A549 (cell line): Measurements from ENCODE around the gene LSS. TPM values are rescaled to one million over a fixed set of nuclear protein-coding genes. Genes with fewer than 3 reads are reported as not detected.

Experiments used
- ATAC-seq, 2 experiments: fragments of 200-7000 bp in 1 of 2; fragments of >200 bp in 1 of 2; cut with Nextera tagmentation in 1 of 2; cut with Tn5 transposase in 1 of 2; 3 replicates each; pipeline versions ENCODE4 v1.8.0 to v1.9.1; 2018 to 2020; ENCODE audit warnings: mild to moderate bottlenecking in 1 of 2, moderate library complexity in 1 of 2
- CTCF ChIA-PET: fragments of 300-600 bp; sonication (Branson Sonifier 250); formaldehyde crosslinking; extraction: SDS; loops from one replicate; lab custom pipeline; 2021; ENCODE audit warnings: antibody characterized with exemption, inconsistent platforms; lab: Yijun Ruan, JAX
- POLR2A ChIA-PET: fragments of 350-600 bp; formaldehyde crosslinking; extraction: SDS; loops from one replicate; lab custom pipeline; 2021; ENCODE audit warnings: antibody characterized with exemption, inconsistent platforms; lab: Yijun Ruan, JAX
- DNase-seq, 2 experiments: peaks; one replicate each; pipeline versions ENCODE4 v3.0.0 to v3.0.0-alpha.2; 2011 to 2016; ENCODE audit warnings: low read depth in 1 of 2, low spot score in 1 of 2
- FAIRE-seq: peaks from 2 replicates; lab custom pipeline; 2011; peaks lifted over from hg19 to GRCh38; lab: Jason Lieb, UNC
- H3K27ac ChIP-seq, 2 experiments: fragments of >200 bp; sonication (Bioruptor Twin); formaldehyde crosslinking; 3 replicates each; pipeline ENCODE4 v1.5.1; 2016 to 2017
- H3K4me1 ChIP-seq: fragments of >200 bp; sonication (Bioruptor Twin); formaldehyde crosslinking; 3 replicates; pipeline ENCODE4 v1.6.1; 2016
- H3K4me2 ChIP-seq: fragments of >200 bp; sonication (Bioruptor Twin); formaldehyde crosslinking; 3 replicates; pipeline ENCODE4 v1.6.1; 2016
- H3K4me3 ChIP-seq: fragments of >200 bp; sonication (Bioruptor Twin); formaldehyde crosslinking; 3 replicates; pipeline ENCODE4 v1.5.1; 2016
- H3K9me3 ChIP-seq: fragments of >200 bp; sonication (Bioruptor Twin); formaldehyde crosslinking; 3 replicates; pipeline ENCODE4 v1.6.1; 2016
- FOSB ChIP-seq: fragments of 250-450 bp; sonication (Bioruptor Pico); IDR thresholded peaks from 2 replicates; pipeline ENCODE4 v1.5.0; 2020; ENCODE audit warnings: mild to moderate bottlenecking, moderate library complexity
- HEYL ChIP-seq: fragments of 250-450 bp; sonication (Bioruptor Pico); IDR thresholded peaks from 2 replicates; pipeline ENCODE4 v1.8.0; 2021; ENCODE audit warnings: mild to moderate bottlenecking, moderate library complexity
- HOXB13 ChIP-seq: fragments of 250-450 bp; sonication (Bioruptor Pico); IDR thresholded peaks from 2 replicates; pipeline ENCODE4 v1.5.0; 2020; ENCODE audit warnings: low read depth, mild to moderate bottlenecking, moderate library complexity
- HOXB5 ChIP-seq: fragments of 250-450 bp; sonication (Bioruptor Pico); IDR thresholded peaks from 2 replicates; pipeline ENCODE4 v1.5.0; 2020; ENCODE audit warnings: mild to moderate bottlenecking, moderate library complexity
- KDM1A ChIP-seq: fragments of 200-600 bp; sonication (generic); IDR thresholded peaks from 2 replicates; pipeline ENCODE4 v1.6.1; 2016; ENCODE audit warnings: low read depth, mild to moderate bottlenecking
- KDM5A ChIP-seq: fragments of 200-600 bp; sonication (generic); IDR thresholded peaks from 2 replicates; pipeline ENCODE4 v1.6.1; 2016; ENCODE audit warnings: antibody characterized with exemption, mild to moderate bottlenecking
- MAZ ChIP-seq: fragments of 150-350 bp; IDR thresholded peaks from 2 replicates; pipeline ENCODE4 v1.6.1; 2014; ENCODE audit warnings: antibody characterized with exemption, low read depth, low read length, borderline replicate concordance
- MYC ChIP-seq: IDR thresholded peaks from 2 replicates; pipeline ENCODE4 v1.6.1; 2012; ENCODE audit warnings: mild to moderate bottlenecking, inconsistent platforms, low read length, improper control_type of control experiment, borderline replicate concordance
- NR3C1 ChIP-seq: fragments of >200 bp; sonication (Bioruptor Twin); formaldehyde crosslinking; IDR thresholded peaks from 3 replicates; pipeline ENCODE4 v1.6.1; 2017
- PHF8 ChIP-seq: fragments of 200-600 bp; sonication (generic); IDR thresholded peaks from 2 replicates; pipeline ENCODE4 v1.6.1; 2016; ENCODE audit warnings: low read depth, mild to moderate bottlenecking, antibody characterized with exemption, moderate library complexity, borderline replicate concordance
- TFCP2L1 ChIP-seq: fragments of 250-450 bp; sonication (Bioruptor Pico); IDR thresholded peaks from 2 replicates; pipeline ENCODE4 v1.5.0; 2021; ENCODE audit warnings: mild to moderate bottlenecking
- ZC3H11A ChIP-seq: fragments of 450-650 bp; IDR thresholded peaks from 2 replicates; pipeline ENCODE4 v1.6.1; 2014; ENCODE audit warnings: antibody characterized with exemption, mild to moderate bottlenecking
- ZFP36 ChIP-seq: fragments of 450-650 bp; IDR thresholded peaks from 2 replicates; pipeline ENCODE4 v1.6.1; 2014; ENCODE audit warnings: borderline replicate concordance; ENCODE audit not compliant: partially characterized antibody
- ZNF302 ChIP-seq: fragments of 250-450 bp; sonication (Bioruptor Pico); IDR thresholded peaks from 2 replicates; pipeline ENCODE4 v1.9.0; 2021; ENCODE audit warnings: inconsistent platforms, mild to moderate bottlenecking, moderate library complexity
- WGBS: methylation state at CpG from one replicate; pipeline ENCODE4 v1.1.6; 2017; ENCODE audit errors: missing lambda C conversion rate; 5-methylcytosine and 5-hydroxymethylcytosine counted together
- polyA plus RNA-seq, 4 experiments: library from polyadenylated mRNA; depleted of rRNA in 3 of 4; stranded (reverse); fragments of >200 nt; fragmentation: RNase III in 1 of 4; extraction: RNeasy Plus Mini Kit Qiagen cat#74134 plus additional on column Dnase treatment in 1 of 4; gene quantifications; 2 replicates in 3 of 4; 3 replicates in 1 of 4; pipeline ENCODE4 v1.2.3, GENCODE V29; 2011 to 2017
- TF ChIP-seq, protein P1 (sequence below): fragments of 250-450 bp; sonication (Bioruptor Pico); IDR thresholded peaks from 2 replicates; pipeline ENCODE4 v1.5.0; 2021; ENCODE audit warnings: mild to moderate bottlenecking, moderate library complexity, borderline replicate concordance
- TF ChIP-seq, protein P2 (sequence below): fragments of 250-450 bp; sonication (Bioruptor Pico); IDR thresholded peaks from 2 replicates; pipeline ENCODE4 v1.5.0; 2020; ENCODE audit warnings: low read depth, mild to moderate bottlenecking, moderate library complexity
- TF ChIP-seq, protein P3 (sequence below): fragments of >200 bp; sonication (Bioruptor Twin); formaldehyde crosslinking; IDR thresholded peaks from 3 replicates; pipeline ENCODE4 v1.5.1; 2016
- TF ChIP-seq, protein P4 (sequence below): fragments of 450-650 bp; IDR thresholded peaks from 2 replicates; pipeline ENCODE4 v1.6.1; 2014; ENCODE audit warnings: antibody characterized with exemption
- TF ChIP-seq, protein P5 (sequence below): fragments of 200-600 bp; sonication (generic); IDR thresholded peaks from 2 replicates; pipeline ENCODE4 v1.6.1; 2016; ENCODE audit warnings: antibody characterized with exemption, mild to moderate bottlenecking, moderate library complexity
- TF ChIP-seq, protein P6 (sequence below): IDR thresholded peaks from 2 replicates; pipeline ENCODE4 v1.6.1; 2012

LSS gene
- polyA plus RNA-seq, 2 of the 4 experiments (the other 2 are of a cell fraction) = 9.5 to 22.0 TPM

DNA sequence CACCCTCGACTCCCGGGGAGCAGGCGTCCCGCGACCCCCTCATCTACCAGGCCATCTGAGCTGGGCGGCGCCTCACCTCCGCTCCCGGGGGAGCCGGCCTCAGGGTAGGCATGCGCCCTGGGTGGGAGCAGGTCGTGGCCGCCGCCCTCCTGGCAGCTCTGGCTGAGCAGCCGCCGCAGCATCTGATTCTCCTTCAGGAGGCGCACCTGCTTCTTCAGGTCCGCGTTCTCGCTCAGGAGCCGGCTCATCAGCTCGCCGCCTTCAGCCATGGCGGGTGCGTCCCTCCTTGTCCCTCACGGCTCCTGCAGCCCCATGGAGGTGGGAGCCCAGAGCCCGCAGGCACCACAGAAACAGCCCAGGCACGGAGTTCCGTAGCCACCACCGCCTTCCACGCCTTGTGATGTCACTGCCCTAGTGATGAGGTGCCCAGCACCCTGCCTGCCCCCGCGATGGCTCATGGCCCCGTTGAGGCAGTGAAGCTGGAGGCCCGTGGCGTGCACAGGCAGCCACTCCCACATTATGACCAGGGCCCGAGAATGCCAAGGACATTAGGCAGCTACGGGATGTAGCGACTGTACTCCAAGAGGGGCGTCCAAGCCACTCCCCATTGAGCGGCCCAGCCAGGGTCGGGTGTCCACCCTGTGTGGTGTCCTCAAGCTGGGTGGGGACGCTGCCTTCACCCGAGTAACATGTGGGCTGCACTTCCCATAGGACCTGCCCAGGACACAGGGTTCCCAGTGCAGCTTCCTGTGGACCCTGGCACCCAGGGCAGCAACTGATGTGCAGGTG lies 45.8 kb downstream of the LSS start:
- no peak; a peak in 1 of 6 replicates for ATAC-seq
- TF ChIP-seq TFCP2L1 (CRISPR knock-in tag) = no peak
- TF ChIP-seq, protein P1, sequence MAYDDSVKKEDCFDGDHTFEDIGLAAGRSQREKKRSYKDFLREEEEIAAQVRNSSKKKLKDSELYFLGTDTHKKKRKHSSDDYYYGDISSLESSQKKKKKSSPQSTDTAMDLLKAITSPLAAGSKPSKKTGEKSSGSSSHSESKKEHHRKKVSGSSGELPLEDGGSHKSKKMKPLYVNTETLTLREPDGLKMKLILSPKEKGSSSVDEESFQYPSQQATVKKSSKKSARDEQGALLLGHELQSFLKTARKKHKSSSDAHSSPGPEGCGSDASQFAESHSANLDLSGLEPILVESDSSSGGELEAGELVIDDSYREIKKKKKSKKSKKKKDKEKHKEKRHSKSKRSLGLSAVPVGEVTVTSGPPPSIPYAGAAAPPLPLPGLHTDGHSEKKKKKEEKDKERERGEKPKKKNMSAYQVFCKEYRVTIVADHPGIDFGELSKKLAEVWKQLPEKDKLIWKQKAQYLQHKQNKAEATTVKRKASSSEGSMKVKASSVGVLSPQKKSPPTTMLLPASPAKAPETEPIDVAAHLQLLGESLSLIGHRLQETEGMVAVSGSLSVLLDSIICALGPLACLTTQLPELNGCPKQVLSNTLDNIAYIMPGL = no peak
- TF ChIP-seq, protein P2, sequence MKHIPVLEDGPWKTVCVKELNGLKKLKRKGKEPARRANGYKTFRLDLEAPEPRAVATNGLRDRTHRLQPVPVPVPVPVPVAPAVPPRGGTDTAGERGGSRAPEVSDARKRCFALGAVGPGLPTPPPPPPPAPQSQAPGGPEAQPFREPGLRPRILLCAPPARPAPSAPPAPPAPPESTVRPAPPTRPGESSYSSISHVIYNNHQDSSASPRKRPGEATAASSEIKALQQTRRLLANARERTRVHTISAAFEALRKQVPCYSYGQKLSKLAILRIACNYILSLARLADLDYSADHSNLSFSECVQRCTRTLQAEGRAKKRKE (CRISPR knock-in tag) = no peak
- TF ChIP-seq, protein P3, sequence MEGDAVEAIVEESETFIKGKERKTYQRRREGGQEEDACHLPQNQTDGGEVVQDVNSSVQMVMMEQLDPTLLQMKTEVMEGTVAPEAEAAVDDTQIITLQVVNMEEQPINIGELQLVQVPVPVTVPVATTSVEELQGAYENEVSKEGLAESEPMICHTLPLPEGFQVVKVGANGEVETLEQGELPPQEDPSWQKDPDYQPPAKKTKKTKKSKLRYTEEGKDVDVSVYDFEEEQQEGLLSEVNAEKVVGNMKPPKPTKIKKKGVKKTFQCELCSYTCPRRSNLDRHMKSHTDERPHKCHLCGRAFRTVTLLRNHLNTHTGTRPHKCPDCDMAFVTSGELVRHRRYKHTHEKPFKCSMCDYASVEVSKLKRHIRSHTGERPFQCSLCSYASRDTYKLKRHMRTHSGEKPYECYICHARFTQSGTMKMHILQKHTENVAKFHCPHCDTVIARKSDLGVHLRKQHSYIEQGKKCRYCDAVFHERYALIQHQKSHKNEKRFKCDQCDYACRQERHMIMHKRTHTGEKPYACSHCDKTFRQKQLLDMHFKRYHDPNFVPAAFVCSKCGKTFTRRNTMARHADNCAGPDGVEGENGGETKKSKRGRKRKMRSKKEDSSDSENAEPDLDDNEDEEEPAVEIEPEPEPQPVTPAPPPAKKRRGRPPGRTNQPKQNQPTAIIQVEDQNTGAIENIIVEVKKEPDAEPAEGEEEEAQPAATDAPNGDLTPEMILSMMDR = no peak
- no peak for TF ChIP-seq ZC3H11A
- no peak for TF ChIP-seq ZNF302 (CRISPR knock-in tag)
- TF ChIP-seq MAZ = no peak
- no peak for TF ChIP-seq NR3C1
- TF ChIP-seq, protein P4, sequence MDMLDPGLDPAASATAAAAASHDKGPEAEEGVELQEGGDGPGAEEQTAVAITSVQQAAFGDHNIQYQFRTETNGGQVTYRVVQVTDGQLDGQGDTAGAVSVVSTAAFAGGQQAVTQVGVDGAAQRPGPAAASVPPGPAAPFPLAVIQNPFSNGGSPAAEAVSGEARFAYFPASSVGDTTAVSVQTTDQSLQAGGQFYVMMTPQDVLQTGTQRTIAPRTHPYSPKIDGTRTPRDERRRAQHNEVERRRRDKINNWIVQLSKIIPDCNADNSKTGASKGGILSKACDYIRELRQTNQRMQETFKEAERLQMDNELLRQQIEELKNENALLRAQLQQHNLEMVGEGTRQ = no peak
- no peak for TF ChIP-seq HEYL (CRISPR knock-in tag)
- TF ChIP-seq, protein P5, sequence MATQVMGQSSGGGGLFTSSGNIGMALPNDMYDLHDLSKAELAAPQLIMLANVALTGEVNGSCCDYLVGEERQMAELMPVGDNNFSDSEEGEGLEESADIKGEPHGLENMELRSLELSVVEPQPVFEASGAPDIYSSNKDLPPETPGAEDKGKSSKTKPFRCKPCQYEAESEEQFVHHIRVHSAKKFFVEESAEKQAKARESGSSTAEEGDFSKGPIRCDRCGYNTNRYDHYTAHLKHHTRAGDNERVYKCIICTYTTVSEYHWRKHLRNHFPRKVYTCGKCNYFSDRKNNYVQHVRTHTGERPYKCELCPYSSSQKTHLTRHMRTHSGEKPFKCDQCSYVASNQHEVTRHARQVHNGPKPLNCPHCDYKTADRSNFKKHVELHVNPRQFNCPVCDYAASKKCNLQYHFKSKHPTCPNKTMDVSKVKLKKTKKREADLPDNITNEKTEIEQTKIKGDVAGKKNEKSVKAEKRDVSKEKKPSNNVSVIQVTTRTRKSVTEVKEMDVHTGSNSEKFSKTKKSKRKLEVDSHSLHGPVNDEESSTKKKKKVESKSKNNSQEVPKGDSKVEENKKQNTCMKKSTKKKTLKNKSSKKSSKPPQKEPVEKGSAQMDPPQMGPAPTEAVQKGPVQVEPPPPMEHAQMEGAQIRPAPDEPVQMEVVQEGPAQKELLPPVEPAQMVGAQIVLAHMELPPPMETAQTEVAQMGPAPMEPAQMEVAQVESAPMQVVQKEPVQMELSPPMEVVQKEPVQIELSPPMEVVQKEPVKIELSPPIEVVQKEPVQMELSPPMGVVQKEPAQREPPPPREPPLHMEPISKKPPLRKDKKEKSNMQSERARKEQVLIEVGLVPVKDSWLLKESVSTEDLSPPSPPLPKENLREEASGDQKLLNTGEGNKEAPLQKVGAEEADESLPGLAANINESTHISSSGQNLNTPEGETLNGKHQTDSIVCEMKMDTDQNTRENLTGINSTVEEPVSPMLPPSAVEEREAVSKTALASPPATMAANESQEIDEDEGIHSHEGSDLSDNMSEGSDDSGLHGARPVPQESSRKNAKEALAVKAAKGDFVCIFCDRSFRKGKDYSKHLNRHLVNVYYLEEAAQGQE = no peak
- TF ChIP-seq ZFP36 = no peak
- TF ChIP-seq, all 56 proteins: peak for 0
- H3K27ac ChIP-seq = no peak overlapping the region
- no peaks in the 10 kb centered on the region for H3K4me1 ChIP-seq
- WGBS = 49% methylated on average over 9 of the region's 44 CpGs
- peaks cover under 1% of the 10 kb centered on the region; the same call in 1 of the 3 replicates for H3K9me3 ChIP-seq
- H3K4me3 ChIP-seq = no peak overlapping the region
- DNase-seq (no peak), FAIRE-seq (no peak)
- POLR2A ChIA-PET = no interaction called here
- CTCF ChIA-PET = interaction anchor here (1.5 kb wide), 1 partner anchor 16 kb away, joined by 4 read pairs; no protein-coding TSS in a partner anchor
- H3K4me2 ChIP-seq = no peak overlapping the region

DNA sequence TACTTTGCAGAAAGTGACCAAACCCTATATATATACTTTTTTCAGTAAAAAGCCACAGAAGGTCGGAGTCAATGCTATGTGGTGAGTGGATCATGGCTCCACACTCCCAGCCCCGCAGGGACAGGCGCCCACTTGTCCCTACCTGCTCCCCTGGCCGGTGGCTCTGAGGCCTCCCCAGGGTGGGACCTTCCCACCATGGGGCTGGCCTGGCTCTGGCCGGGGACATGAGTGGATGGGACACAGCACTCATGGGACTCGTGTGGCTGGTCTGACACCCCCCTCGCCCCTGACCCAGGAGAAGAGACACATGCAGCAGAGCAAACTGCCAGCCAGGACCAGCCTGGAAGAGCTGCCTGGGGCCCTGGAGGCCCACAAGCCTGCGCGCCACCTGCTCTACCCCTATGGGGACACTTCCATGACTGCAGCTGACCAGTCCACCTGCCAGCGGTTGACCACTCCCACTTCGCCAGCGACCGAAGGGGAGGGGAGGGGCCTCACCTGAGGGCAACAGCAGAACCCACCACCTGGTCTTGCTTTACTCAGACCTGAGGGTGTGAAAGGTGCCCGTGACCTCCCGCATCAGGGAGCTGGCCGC lies 46.5 kb downstream of the LSS start:
- ATAC-seq (no peak), DNase-seq (no peak), FAIRE-seq (no peak)
- Histone ChIP-seq H3K4me2 (no peak overlapping the region), H3K4me3 (no peak overlapping the region), H3K9me3 (peaks cover 5% of the 10 kb centered on the region; the same call in 1 of the 3 replicates), H3K27ac (no peak overlapping the region), H3K4me1 (no peaks in the 10 kb centered on the region)
- TF ChIP-seq HOXB13 (CRISPR knock-in tag) (no peak), MYC (no peak), FOSB (no peak), KDM1A (no peak), HOXB5 (CRISPR knock-in tag) (no peak), PHF8 (no peak), KDM5A (no peak)
- TF ChIP-seq, protein P6, sequence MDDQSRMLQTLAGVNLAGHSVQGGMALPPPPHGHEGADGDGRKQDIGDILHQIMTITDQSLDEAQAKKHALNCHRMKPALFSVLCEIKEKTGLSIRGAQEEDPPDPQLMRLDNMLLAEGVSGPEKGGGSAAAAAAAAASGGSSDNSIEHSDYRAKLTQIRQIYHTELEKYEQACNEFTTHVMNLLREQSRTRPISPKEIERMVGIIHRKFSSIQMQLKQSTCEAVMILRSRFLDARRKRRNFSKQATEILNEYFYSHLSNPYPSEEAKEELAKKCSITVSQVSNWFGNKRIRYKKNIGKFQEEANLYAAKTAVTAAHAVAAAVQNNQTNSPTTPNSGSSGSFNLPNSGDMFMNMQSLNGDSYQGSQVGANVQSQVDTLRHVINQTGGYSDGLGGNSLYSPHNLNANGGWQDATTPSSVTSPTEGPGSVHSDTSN = no peak
- WGBS = 76% methylated on average over 5 of the region's 16 CpGs
- POLR2A ChIA-PET = no interaction called here
- CTCF ChIA-PET = interaction anchor here (1.5 kb wide), 1 partner anchor 17 kb away, joined by 4 read pairs; no protein-coding TSS in a partner anchor
